SU-DHL-6 (cell line): ENCODE measurements around the gene RMND1.

Source experiments
- CTCF ChIP-seq: fragments of 200-600 bp; sonication (generic); IDR thresholded peaks from one replicate; pipeline ENCODE4 v1.5.1; 2017; ENCODE audit warnings: antibody characterized with exemption, mild to moderate bottlenecking, low read length, moderate library complexity; ENCODE audit not compliant: insufficient read depth, poor library complexity, severe bottlenecking
- EZH2phosphoT487 ChIP-seq: fragments of 200-600 bp; sonication (generic), shearing (Covaris generic); conservative IDR thresholded peaks from 2 replicates; pipeline ENCODE4 v1.6.1; 2018; ENCODE audit warnings: mild to moderate bottlenecking, antibody characterized with exemption, low read length, moderate library complexity, mixed read lengths

- TF ChIP-seq CTCF (no peak), EZH2phosphoT487 (no peak)
Measured at GRCh38 chr6:151374036-151374683, 77.8 kb downstream of the RMND1 start.
